ENCODE results near the gene FOXO6. TPM values are rescaled to one million over a fixed set of nuclear protein-coding genes. Genes with fewer than 3 reads are reported as not detected.

The FOXO6 gene
- total RNA-seq, 1 experiment from 2014 or later, result 0.23 TPM

GRCh38 chr1:41365772-41366454, 4.7 kb downstream of the FOXO6 start:
- no peak for DNase-seq (ENCODE audit: low read depth)

- DNase-seq (ENCODE audit: low read depth), result no peak
Measured at GRCh38 chr1:41366455-41367287, 5.4 kb downstream of the FOXO6 start.

GRCh38 chr1:41367288-41367642, 6.0 kb downstream of the FOXO6 start:
- DNase-seq (ENCODE audit: low read depth), result no peak

GRCh38 chr1:41368366-41368765, 7.1 kb downstream of the FOXO6 start:
- no peak for DNase-seq (ENCODE audit: low read depth)

- no peak for DNase-seq (ENCODE audit: low read depth)
Measured at GRCh38 chr1:41368801-41369200, 7.6 kb downstream of the FOXO6 start.

GRCh38 chr1:41369531-41369930, 8.3 kb downstream of the FOXO6 start:
- DNase-seq (ENCODE audit: low read depth), result no peak

- DNase-seq (ENCODE audit: low read depth), result no peak
Measured at GRCh38 chr1:41370225-41370624, 9.0 kb downstream of the FOXO6 start.

- no peak for DNase-seq (ENCODE audit: low read depth)
Measured at GRCh38 chr1:41370756-41371420, 9.7 kb downstream of the FOXO6 start.

GRCh38 chr1:41371630-41372599, 10.7 kb downstream of the FOXO6 start:
- peak; percentile 84 for DNase-seq (ENCODE audit: low read depth)

GRCh38 chr1:41372600-41372993, 11.4 kb downstream of the FOXO6 start:
- DNase-seq (ENCODE audit: low read depth), result no peak

- no peak for DNase-seq (ENCODE audit: low read depth)
Measured at GRCh38 chr1:41373373-41373772, 12.1 kb downstream of the FOXO6 start.

GRCh38 chr1:41374711-41375110, 13.5 kb downstream of the FOXO6 start:
- no peak for DNase-seq (ENCODE audit: low read depth)

GRCh38 chr1:41377397-41377796, 16.2 kb downstream of the FOXO6 start:
- no peak for DNase-seq (ENCODE audit: low read depth)

- no peak for DNase-seq (ENCODE audit: low read depth)
Measured at GRCh38 chr1:41378222-41378621, 17.0 kb downstream of the FOXO6 start.

GRCh38 chr1:41378999-41379737, 17.9 kb downstream of the FOXO6 start:
- no peak for DNase-seq (ENCODE audit: low read depth)

GRCh38 chr1:41379738-41380130, 18.5 kb downstream of the FOXO6 start:
- DNase-seq (ENCODE audit: low read depth), result no peak

- DNase-seq (ENCODE audit: low read depth), result no peak
Measured at GRCh38 chr1:41380195-41380594, 19.0 kb downstream of the FOXO6 start.

GRCh38 chr1:41380979-41381691, 19.9 kb downstream of the FOXO6 start:
- no peak for DNase-seq (ENCODE audit: low read depth)

GRCh38 chr1:41381692-41382479, 20.7 kb downstream of the FOXO6 start:
- DNase-seq (ENCODE audit: low read depth), result no peak
